SK-N-SH (cell line): ENCODE results near the gene DPH6. TPM values are rescaled to one million over a fixed set of nuclear protein-coding genes. Genes with fewer than 3 reads are reported as not detected.
"Not testable (repeated sequence)": the region's sequence is repeated elsewhere in the genome, so short reads cannot be mapped to it uniquely, and the experiment has no call there.

Experiments used
- CTCF ChIA-PET: fragments of 300-600, 350-600 bp; formaldehyde crosslinking; extraction: SDS; loops from one replicate; lab custom pipeline; 2021; lab: Yijun Ruan, JAX
- POLR2A ChIA-PET: fragments of 350-600 bp; sonication (Branson Sonifier 250); formaldehyde crosslinking; extraction: SDS; loops from one replicate; lab custom pipeline; 2020; ENCODE audit warnings: antibody characterized with exemption, inconsistent platforms; lab: Yijun Ruan, JAX
- DNase-seq: peaks from one replicate; pipeline ENCODE4 v3.0.0; 2012
- H2AFZ ChIP-seq: fragments of 200-600 bp; sonication (generic); 2 replicates; pipeline ENCODE4 v1.8.1; 2016; ENCODE audit warnings: antibody characterized with exemption, mild to moderate bottlenecking, low read depth
- H3F3A ChIP-seq: fragments of 200-600 bp; sonication (generic); replicated peaks from 2 replicates; pipeline ENCODE3; 2016; ENCODE audit warnings: antibody characterized with exemption, mild to moderate bottlenecking; ENCODE audit not compliant: insufficient read depth
- H3K27ac ChIP-seq, 2 experiments: fragments of 200-500 bp in 1 of 2; fragments of 200-600 bp in 1 of 2; sonication (Bioruptor generic) in 1 of 2; sonication (generic), shearing (Covaris generic) in 1 of 2; 2 replicates each; pipeline versions ENCODE4 v1.5.1 to v1.6.1; 2014 to 2016; ENCODE audit warnings: low read depth in 2 of 2, inconsistent platforms in 1 of 2, low read length in 1 of 2, mild to moderate bottlenecking in 1 of 2, mixed read lengths in 1 of 2
- H3K27me3 ChIP-seq: fragments of 200-600 bp; sonication (generic), shearing (Covaris generic); 2 replicates; pipeline ENCODE4 v1.6.1; 2016; ENCODE audit warnings: mixed run types; ENCODE audit not compliant: insufficient read depth
- H3K36me3 ChIP-seq, 2 experiments: fragments of 200-500 bp in 1 of 2; fragments of 200-600 bp in 1 of 2; sonication (Bioruptor generic) in 1 of 2; sonication (generic) in 1 of 2; replicated peaks in 1 of 2; 2 replicates each; pipeline versions ENCODE3 to v1.5.1; 2014 to 2016; ENCODE audit warnings: low read length in 1 of 2, mild to moderate bottlenecking in 1 of 2; ENCODE audit not compliant: insufficient read depth in 2 of 2, control insufficient read depth in 1 of 2
- H3K4me1 ChIP-seq, 2 experiments: fragments of 200-500 bp in 1 of 2; fragments of 200-600 bp in 1 of 2; sonication (Bioruptor generic) in 1 of 2; sonication (generic), shearing (Covaris generic) in 1 of 2; 2 replicates each; pipeline versions ENCODE4 v1.5.1 to v1.6.1; 2014 to 2016; ENCODE audit warnings: low read depth in 1 of 2, low read length in 1 of 2, mixed run types in 1 of 2; ENCODE audit not compliant: insufficient read depth in 2 of 2, control insufficient read depth in 1 of 2
- H3K4me2 ChIP-seq: fragments of 200-600 bp; sonication (generic), shearing (Covaris generic); 2 replicates; pipeline ENCODE4 v1.6.1; 2017; ENCODE audit warnings: mixed run types
- H3K4me3 ChIP-seq, 2 experiments: fragments of 200-500 bp in 1 of 2; fragments of 200-600 bp in 1 of 2; sonication (Bioruptor generic) in 1 of 2; sonication (generic), shearing (Covaris generic) in 1 of 2; 2 replicates each; pipeline versions ENCODE4 v1.5.1 to v1.8.1; 2014 to 2016; ENCODE audit warnings: low read depth in 2 of 2, inconsistent platforms in 1 of 2, low read length in 1 of 2, mild to moderate bottlenecking in 1 of 2, mixed read lengths in 1 of 2, moderate library complexity in 1 of 2
- H3K79me2 ChIP-seq: fragments of 200-600 bp; sonication (generic); 2 replicates; pipeline ENCODE4 v1.8.1; 2017; ENCODE audit warnings: mild to moderate bottlenecking; ENCODE audit not compliant: insufficient read depth
- H3K9ac ChIP-seq: fragments of 200-600 bp; sonication (generic); 2 replicates; pipeline ENCODE4 v1.6.1; 2017; ENCODE audit warnings: mixed run types
- H3K9me2 ChIP-seq: fragments of 200-600 bp; sonication (generic); 2 replicates; pipeline ENCODE4 v1.6.1; 2017; ENCODE audit warnings: mixed run types
- H3K9me3 ChIP-seq: fragments of 200-600 bp; sonication (generic); 2 replicates; pipeline ENCODE4 v1.6.1; 2017; ENCODE audit warnings: mixed run types, mild to moderate bottlenecking, moderate library complexity
- H4K20me1 ChIP-seq: fragments of 200-600 bp; sonication (generic); 2 replicates; pipeline ENCODE4 v1.6.1; 2017; ENCODE audit warnings: mild to moderate bottlenecking, mixed run types; ENCODE audit not compliant: insufficient read depth
- EP300 ChIP-seq, 2 experiments: IDR thresholded peaks; 2 replicates each; pipeline versions ENCODE4 v1.4.0 to v1.6.1; 2012; ENCODE audit warnings: borderline replicate concordance in 1 of 2, low read depth in 1 of 2, low read length in 1 of 2
- FOSL2 ChIP-seq: IDR thresholded peaks from 2 replicates; pipeline ENCODE4 v1.4.0; 2012; ENCODE audit warnings: low read depth, mild to moderate bottlenecking, moderate library complexity, borderline replicate concordance
- FOXM1 ChIP-seq: IDR thresholded peaks from 2 replicates; pipeline ENCODE4 v1.4.0; 2012; ENCODE audit warnings: low read depth, mild to moderate bottlenecking
- GABPA ChIP-seq: IDR thresholded peaks from 2 replicates; pipeline ENCODE4 v1.4.0; 2012; ENCODE audit warnings: low read depth, mild to moderate bottlenecking
- GATA2 ChIP-seq: sonication (generic); formaldehyde crosslinking; IDR thresholded peaks from 2 replicates; pipeline ENCODE4 v1.5.0; 2020; ENCODE audit warnings: mild to moderate bottlenecking, missing genetic modification reagents
- NRF1 ChIP-seq: IDR thresholded peaks from 2 replicates; pipeline ENCODE4 v1.6.1; 2012; ENCODE audit warnings: low read depth, mild to moderate bottlenecking, low read length
- POLR2AphosphoS5 ChIP-seq: IDR thresholded peaks from 2 replicates; pipeline ENCODE4 v1.6.1; 2012; ENCODE audit warnings: low read depth, low read length
- RAD21 ChIP-seq: IDR thresholded peaks from 2 replicates; pipeline ENCODE4 v1.6.1; 2012; ENCODE audit warnings: mild to moderate bottlenecking, low read length
- RCOR1 ChIP-seq: fragments of 150-350 bp; IDR thresholded peaks from 2 replicates; pipeline ENCODE4 v1.6.1; 2017; ENCODE audit warnings: antibody characterized with exemption, low read length
- RFX5 ChIP-seq: IDR thresholded peaks from 2 replicates; pipeline ENCODE4 v1.6.1; 2012; ENCODE audit warnings: mild to moderate bottlenecking, improper control_type of control experiment, low read length
- RXRA ChIP-seq: IDR thresholded peaks from 2 replicates; pipeline ENCODE4 v1.4.0; 2012; ENCODE audit warnings: low read depth, mild to moderate bottlenecking, borderline replicate concordance
- SIN3A ChIP-seq: IDR thresholded peaks from 2 replicates; pipeline ENCODE4 v1.6.1; 2012; ENCODE audit warnings: low read depth, mild to moderate bottlenecking, low read length, moderate library complexity, borderline replicate concordance
- SMC3 ChIP-seq: IDR thresholded peaks from 2 replicates; pipeline ENCODE4 v1.6.1; 2012; ENCODE audit warnings: low read depth, low read length, improper control_type of control experiment
- TAF1 ChIP-seq: IDR thresholded peaks from 2 replicates; pipeline ENCODE4 v1.6.1; 2012; ENCODE audit warnings: low read depth, mild to moderate bottlenecking, low read length, moderate library complexity, borderline replicate concordance
- TEAD4 ChIP-seq: IDR thresholded peaks from 2 replicates; pipeline ENCODE4 v1.4.0; 2012; ENCODE audit warnings: mild to moderate bottlenecking, borderline replicate concordance; ENCODE audit not compliant: insufficient read depth
- USF2 ChIP-seq: fragments of 150-350 bp; IDR thresholded peaks from 2 replicates; pipeline ENCODE4 v1.6.1; 2017; ENCODE audit warnings: antibody characterized with exemption, low read length, low read depth, borderline replicate concordance
- WGBS: methylation state at CpG from one replicate; pipeline ENCODE4 v1.1.6; 2017; ENCODE audit warnings: low lambda C conversion rate; 5-methylcytosine and 5-hydroxymethylcytosine counted together
- polyA plus RNA-seq, 3 experiments: library from polyadenylated mRNA; depleted of rRNA; stranded (reverse); fragments of >200 nt; gene quantifications; 2 replicates each; pipeline ENCODE4 v1.2.3, GENCODE V29; 2012
- TF ChIP-seq, protein P1 (sequence below): fragments of 200-600 bp; sonication (generic); IDR thresholded peaks from 2 replicates; pipeline ENCODE4 v1.6.1; 2017; ENCODE audit warnings: antibody characterized with exemption, mild to moderate bottlenecking, moderate library complexity
- TF ChIP-seq, protein P2 (sequence below): IDR thresholded peaks from 2 replicates; pipeline ENCODE4 v1.4.0; 2012; ENCODE audit warnings: low read depth

The DPH6 gene
- polyA plus RNA-seq, 1 of the 3 experiments (the other 2 are of a cell fraction) = 15.7 TPM

DNA sequence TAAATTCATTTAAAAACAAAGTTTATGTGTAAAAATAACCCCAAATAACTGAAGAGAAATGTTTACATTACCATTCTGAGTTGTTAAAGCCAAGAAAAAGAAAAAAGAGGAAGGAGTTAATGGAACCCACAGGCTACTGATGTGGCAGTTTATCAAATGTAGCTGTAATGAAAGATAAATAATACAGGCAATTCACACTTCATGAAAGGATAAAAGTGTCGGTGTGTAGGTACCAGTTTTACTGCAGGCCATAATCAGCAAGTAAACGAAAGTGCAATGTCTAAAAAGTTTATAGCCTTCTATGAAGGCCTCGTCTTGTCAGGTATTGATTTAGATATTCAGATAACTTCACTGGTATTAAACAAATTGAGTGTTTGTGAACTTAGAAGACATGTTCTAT, 164.6 kb downstream of the DPH6 start:
- Histone ChIP-seq H3K36me3 (no peaks in the 10 kb centered on the region), H3K9me3 (no peaks in the 10 kb centered on the region), H3K4me3 (no peak overlapping the region), H3K79me2 (no peaks in the 10 kb centered on the region), H3K27ac (no peak overlapping the region), H3K9me2 (no peaks in the 10 kb centered on the region), H3K27me3 (no peaks in the 10 kb centered on the region), H3F3A (peaks cover 5% of the 10 kb centered on the region), H3K4me2 (no peak overlapping the region), H3K9ac (no peak overlapping the region), H2AFZ (no peak overlapping the region), H3K4me1 (no peaks in the 10 kb centered on the region), H4K20me1 (no peaks in the 10 kb centered on the region)
- ChIA-PET CTCF (no interaction called here), POLR2A (no interaction called here)
- DNase-seq = no peak
- TF ChIP-seq FOXM1 (no peak), RCOR1 (no peak), EP300 (IDR thresholded peaks at IDR 0.05; ENCODE audit: borderline replicate concordance in 1 of 2, low read depth in 1 of 2, low read length in 1 of 2) (no peak), RFX5 (no peak), TAF1 (no peak), RAD21 (no peak), NRF1 (no peak), GATA2 (CRISPR knock-in tag) (no peak), RXRA (no peak), USF2 (no peak), GABPA (no peak), SIN3A (no peak)
- TF ChIP-seq, protein P1, sequence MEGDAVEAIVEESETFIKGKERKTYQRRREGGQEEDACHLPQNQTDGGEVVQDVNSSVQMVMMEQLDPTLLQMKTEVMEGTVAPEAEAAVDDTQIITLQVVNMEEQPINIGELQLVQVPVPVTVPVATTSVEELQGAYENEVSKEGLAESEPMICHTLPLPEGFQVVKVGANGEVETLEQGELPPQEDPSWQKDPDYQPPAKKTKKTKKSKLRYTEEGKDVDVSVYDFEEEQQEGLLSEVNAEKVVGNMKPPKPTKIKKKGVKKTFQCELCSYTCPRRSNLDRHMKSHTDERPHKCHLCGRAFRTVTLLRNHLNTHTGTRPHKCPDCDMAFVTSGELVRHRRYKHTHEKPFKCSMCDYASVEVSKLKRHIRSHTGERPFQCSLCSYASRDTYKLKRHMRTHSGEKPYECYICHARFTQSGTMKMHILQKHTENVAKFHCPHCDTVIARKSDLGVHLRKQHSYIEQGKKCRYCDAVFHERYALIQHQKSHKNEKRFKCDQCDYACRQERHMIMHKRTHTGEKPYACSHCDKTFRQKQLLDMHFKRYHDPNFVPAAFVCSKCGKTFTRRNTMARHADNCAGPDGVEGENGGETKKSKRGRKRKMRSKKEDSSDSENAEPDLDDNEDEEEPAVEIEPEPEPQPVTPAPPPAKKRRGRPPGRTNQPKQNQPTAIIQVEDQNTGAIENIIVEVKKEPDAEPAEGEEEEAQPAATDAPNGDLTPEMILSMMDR = no peak
- 91% methylated on average over 3 of the region's 3 CpGs for WGBS

DNA sequence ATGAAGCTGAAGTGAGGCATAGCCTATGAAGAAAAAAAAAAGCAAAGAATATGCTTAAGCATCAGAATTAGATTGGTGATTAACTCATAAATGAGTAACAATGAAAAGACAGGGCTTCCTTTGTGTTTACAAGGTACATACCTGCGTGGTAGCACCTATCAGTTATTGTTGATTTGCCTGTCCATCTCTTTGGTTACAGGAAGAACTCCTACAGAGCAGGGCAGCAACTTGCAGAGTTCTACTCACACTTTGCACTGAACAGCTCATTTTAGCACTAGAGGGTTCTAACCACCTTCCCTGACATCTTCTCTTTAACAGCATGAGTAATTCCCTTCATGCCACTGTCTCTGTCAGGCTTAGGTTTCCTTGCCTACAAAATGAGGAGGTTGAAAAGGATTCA, 166.0 kb downstream of the DPH6 start:
- POLR2A ChIA-PET = no interaction called here
- DNase-seq = no peak
- H3K4me3 ChIP-seq = no peak overlapping the region
- H3K9me2 ChIP-seq = no peaks in the 10 kb centered on the region
- no peak overlapping the region for H3K9ac ChIP-seq
- WGBS = 94% methylated on average over 1 of the region's 1 CpG
- no peaks in the 10 kb centered on the region for H3K4me1 ChIP-seq
- no peaks in the 10 kb centered on the region for H4K20me1 ChIP-seq
- no peaks in the 10 kb centered on the region for H3K79me2 ChIP-seq
- H3K9me3 ChIP-seq = no peaks in the 10 kb centered on the region
- H2AFZ ChIP-seq = no peak overlapping the region
- no peaks in the 10 kb centered on the region for H3K36me3 ChIP-seq
- no peaks in the 10 kb centered on the region for H3K27me3 ChIP-seq
- H3K27ac ChIP-seq = no peak overlapping the region
- H3K4me2 ChIP-seq = no peak overlapping the region
- TF ChIP-seq, protein P1 = no peak
- TF ChIP-seq, protein P2, sequence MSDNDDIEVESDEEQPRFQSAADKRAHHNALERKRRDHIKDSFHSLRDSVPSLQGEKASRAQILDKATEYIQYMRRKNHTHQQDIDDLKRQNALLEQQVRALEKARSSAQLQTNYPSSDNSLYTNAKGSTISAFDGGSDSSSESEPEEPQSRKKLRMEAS = no peak
- TF ChIP-seq GABPA (no peak), SMC3 (no peak), TEAD4 (no peak), RAD21 (no peak), FOSL2 (no peak), POLR2AphosphoS5 (no peak)
- CTCF ChIA-PET = no interaction called here
- H3F3A ChIP-seq = peaks cover 5% of the 10 kb centered on the region

DNA sequence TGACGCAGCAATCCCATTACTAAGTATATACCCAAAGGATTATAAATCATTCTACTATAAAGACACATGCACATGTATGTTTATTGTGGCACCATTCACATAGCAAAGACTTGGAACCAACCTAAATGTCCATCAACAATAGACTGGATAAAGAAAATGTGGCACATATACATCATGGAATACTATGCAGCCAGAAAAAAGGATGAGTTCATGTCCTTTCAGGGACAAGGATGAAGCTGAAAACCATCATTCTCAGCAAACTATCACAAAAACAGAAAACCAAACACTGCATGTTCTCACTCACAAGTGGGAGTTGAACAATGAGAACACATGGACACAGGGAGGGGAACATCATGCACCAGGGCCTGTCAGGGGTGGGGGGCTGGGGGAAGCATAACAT, 167.5 kb downstream of the DPH6 start:
- H3K27me3 ChIP-seq, DNase-seq, H3K79me2 ChIP-seq, H3K4me3 ChIP-seq, H3K9ac ChIP-seq, H3K9me3 ChIP-seq, H3K4me2 ChIP-seq, H3K4me1 ChIP-seq, H2AFZ ChIP-seq, H3K9me2 ChIP-seq, CTCF ChIA-PET, H3K27ac ChIP-seq, H3F3A ChIP-seq, POLR2A ChIA-PET, H4K20me1 ChIP-seq, H3K36me3 ChIP-seq: not testable (repeated sequence)
- 100% methylated on average over 1 of the region's 1 CpG for WGBS
